HCT116 (cell line): ENCODE results near the gene CDH4.

Source experiments
- CTCF ChIP-seq, 3 experiments: fragments of 200-600 bp in 1 of 3; sonication (generic) in 1 of 3; IDR thresholded peaks in 2 of 3; conservative IDR thresholded peaks in 1 of 3; 2 replicates each; pipeline ENCODE4 v1.5.1; 2012 to 2017; ENCODE audit warnings: low read depth in 2 of 3, low read length in 2 of 3, antibody characterized with exemption in 1 of 3, borderline replicate concordance in 1 of 3, control low read depth in 1 of 3, mild to moderate bottlenecking in 1 of 3, mixed read lengths in 1 of 3, mixed run types in 1 of 3, moderate library complexity in 1 of 3; ENCODE audit not compliant: insufficient read depth in 1 of 3
- EZH2 ChIP-seq: fragments of 200-600 bp; sonication (generic); IDR thresholded peaks from 2 replicates; pipeline ENCODE4 v1.6.1; 2017; ENCODE audit warnings: antibody characterized with exemption, mixed run types
- MAX ChIP-seq: IDR thresholded peaks from 2 replicates; pipeline ENCODE4 v1.6.1; 2012
- POLR2A ChIP-seq: IDR thresholded peaks from 2 replicates; pipeline ENCODE4 v1.7.0; 2011; ENCODE audit warnings: borderline replicate concordance; ENCODE audit not compliant: insufficient read depth, insufficient read length; ENCODE audit errors: extremely low read depth
- POLR2AphosphoS5 ChIP-seq: IDR thresholded peaks from 2 replicates; pipeline ENCODE4 v1.6.1; 2011; ENCODE audit warnings: mild to moderate bottlenecking, low read depth, low read length, moderate library complexity
- RAD21 ChIP-seq: IDR thresholded peaks from 2 replicates; pipeline ENCODE4 v1.6.1; 2012; ENCODE audit warnings: low read depth, mild to moderate bottlenecking
- ZBTB33 ChIP-seq: IDR thresholded peaks from 2 replicates; pipeline ENCODE4 v1.6.1; 2011; ENCODE audit warnings: mild to moderate bottlenecking, low read length, moderate library complexity; ENCODE audit not compliant: insufficient replicate concordance; ENCODE audit errors: extremely low read depth
- ZFX ChIP-seq: fragments of 450-650 bp; IDR thresholded peaks from 2 replicates; pipeline ENCODE4 v1.6.1; 2017
- ZNF274 ChIP-seq: fragments of 200-500 bp; sonication (Bioruptor generic); IDR thresholded peaks from 2 replicates; pipeline ENCODE4 v1.6.1; 2014; ENCODE audit warnings: mild to moderate bottlenecking, low read depth, low read length, inconsistent platforms

- TF ChIP-seq MAX (no peak), POLR2AphosphoS5 (no peak), ZNF274 (no peak), POLR2A (no peak), ZFX (no peak), CTCF (IDR thresholded peaks at IDR 0.05 in 2 of 3, conservative IDR thresholded peaks at IDR 0.05 in 1 of 3; ENCODE audit: borderline replicate concordance in 1 of 3, insufficient read depth in 1 of 3, low read depth in 2 of 3, low read length in 2 of 3) (no peak), ZBTB33 (no peak), EZH2 (no peak), RAD21 (no peak)
These were observed 255.7 kb downstream of the CDH4 start for GRCh38 chr20:61507778-61508177.
